ENCODE data around the gene GALE.
"Not testable (repeated sequence)": the region's sequence is repeated elsewhere in the genome, so short reads cannot be mapped to it uniquely, and the experiment has no call there.

Gene GALE

GRCh38 chr1:23800400-23801337, at the start of gene GALE:
Gene GALE, minus strand, starts transcription at chr1:23800754. Its CDS starts 1,747 bp downstream, at chr1:23799007.
- DNase-seq (ENCODE audit: low read depth in 2 of 2): peak; percentile 91 to 97

GRCh38 chr1:23848673-23849616, 48.4 kb upstream of the GALE start:
- no peak for DNase-seq (ENCODE audit: low read depth in 2 of 2)

- not testable (repeated sequence) for DNase-seq (ENCODE audit: low read depth in 2 of 2)
These were observed 47.0 kb upstream of the GALE start for GRCh38 chr1:23847482-23848095.

GRCh38 chr1:23845163-23845562, 44.6 kb upstream of the GALE start:
- no peak for DNase-seq (ENCODE audit: low read depth in 2 of 2)

- DNase-seq (ENCODE audit: low read depth in 2 of 2): no peak
These were observed 43.1 kb upstream of the GALE start for GRCh38 chr1:23843644-23844043.

GRCh38 chr1:23838401-23838866, 37.9 kb upstream of the GALE start:
- DNase-seq (ENCODE audit: low read depth in 2 of 2): peak; percentile 41 to 53

GRCh38 chr1:23837908-23838307, 37.4 kb upstream of the GALE start:
- DNase-seq (ENCODE audit: low read depth in 2 of 2): no peak

- DNase-seq (ENCODE audit: low read depth in 2 of 2): no peak
These were observed 35.5 kb upstream of the GALE start for GRCh38 chr1:23836037-23836436.

- DNase-seq (ENCODE audit: low read depth in 2 of 2): not testable (repeated sequence)
These were observed 33.6 kb upstream of the GALE start for GRCh38 chr1:23834156-23834555.

GRCh38 chr1:23827717-23828116, 27.2 kb upstream of the GALE start:
- no peak for DNase-seq (ENCODE audit: low read depth in 2 of 2)

GRCh38 chr1:23826590-23826989, 26.0 kb upstream of the GALE start:
- DNase-seq (ENCODE audit: low read depth in 2 of 2): not testable (repeated sequence)

- DNase-seq (ENCODE audit: low read depth in 2 of 2): no peak
These were observed 25.4 kb upstream of the GALE start for GRCh38 chr1:23825762-23826522.

GRCh38 chr1:23825076-23825761, 24.7 kb upstream of the GALE start, which contains the start of gene HMGCL:
Gene HMGCL, minus strand, starts transcription at chr1:23825429. Its CDS starts 14 bp downstream, at chr1:23825415.
- DNase-seq (ENCODE audit: low read depth in 2 of 2): peak; percentile 72 to 87

GRCh38 chr1:23824711-23825075, 24.1 kb upstream of the GALE start:
- DNase-seq (ENCODE audit: low read depth in 2 of 2): no peak

- no peak for DNase-seq (ENCODE audit: low read depth in 2 of 2)
These were observed 23.2 kb upstream of the GALE start for GRCh38 chr1:23823767-23824166.

GRCh38 chr1:23817633-23818032, 17.1 kb upstream of the GALE start:
- no peak for DNase-seq (ENCODE audit: low read depth in 2 of 2)

- no peak for DNase-seq (ENCODE audit: low read depth in 2 of 2)
These were observed 16.4 kb upstream of the GALE start for GRCh38 chr1:23816906-23817305.

GRCh38 chr1:23816361-23816760, 15.8 kb upstream of the GALE start:
- DNase-seq (ENCODE audit: low read depth in 2 of 2): no peak

GRCh38 chr1:23814016-23814415, 13.5 kb upstream of the GALE start:
- DNase-seq (ENCODE audit: low read depth in 2 of 2): no peak

GRCh38 chr1:23810818-23811540, 10.4 kb upstream of the GALE start:
- DNase-seq (ENCODE audit: low read depth in 2 of 2): no peak
